Subcutaneous adipose tissue (tissue), 4 donors: ENCODE data around the gene CHRNA10. TPM values are rescaled to one million over a fixed set of nuclear protein-coding genes. Genes with fewer than 3 reads are reported as not detected.

ENCODE experiments used
- CTCF ChIP-seq: fragments of 450-650 bp; IDR thresholded peaks from one replicate; pipeline ENCODE4 v1.5.1; 2016; ENCODE audit warnings: low read depth, mild to moderate bottlenecking, control low read depth, antibody characterized with exemption, moderate library complexity
- total RNA-seq, 4 donors: library from RNA; depleted of rRNA; stranded (reverse); fragments of >200 nt; gene quantifications; one replicate each; pipeline ENCODE4 v1.1.0, GENCODE V29; 2016

CHRNA10 gene
- total RNA-seq, 4 donors from 2014 or later, result 0.49 to 0.68 (median 0.61) TPM

DNA sequence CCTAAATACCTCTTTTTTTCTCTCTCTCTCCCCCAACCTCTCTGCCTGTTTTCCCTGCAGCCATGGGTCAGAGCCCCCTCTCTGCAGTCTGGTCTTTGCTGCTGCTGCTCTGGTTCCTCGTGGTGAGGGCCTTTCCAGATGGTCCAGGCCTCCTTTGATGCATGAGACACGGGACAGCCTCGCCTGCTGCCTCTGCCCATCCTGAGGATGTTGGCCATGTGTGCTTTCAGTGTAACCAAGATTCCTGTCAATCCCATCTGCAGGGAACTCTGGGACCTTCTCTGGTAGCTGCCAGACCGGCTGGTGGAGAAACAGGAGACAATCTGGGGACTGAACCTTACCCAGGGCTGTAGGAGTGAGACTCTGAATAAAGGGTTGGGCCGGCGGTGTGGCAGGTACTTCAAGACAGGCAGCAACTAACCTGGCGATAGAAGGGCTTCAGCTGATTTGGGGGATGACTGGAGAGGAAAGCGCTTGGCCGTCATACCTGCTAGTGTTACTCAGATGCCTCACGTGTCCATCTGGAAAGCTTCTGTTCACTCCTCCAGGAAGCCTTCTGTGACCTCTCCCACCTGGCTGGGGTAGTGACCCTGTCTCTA lies 7.1 kb downstream of the CHRNA10 start:
- TF ChIP-seq CTCF, result no peak

DNA sequence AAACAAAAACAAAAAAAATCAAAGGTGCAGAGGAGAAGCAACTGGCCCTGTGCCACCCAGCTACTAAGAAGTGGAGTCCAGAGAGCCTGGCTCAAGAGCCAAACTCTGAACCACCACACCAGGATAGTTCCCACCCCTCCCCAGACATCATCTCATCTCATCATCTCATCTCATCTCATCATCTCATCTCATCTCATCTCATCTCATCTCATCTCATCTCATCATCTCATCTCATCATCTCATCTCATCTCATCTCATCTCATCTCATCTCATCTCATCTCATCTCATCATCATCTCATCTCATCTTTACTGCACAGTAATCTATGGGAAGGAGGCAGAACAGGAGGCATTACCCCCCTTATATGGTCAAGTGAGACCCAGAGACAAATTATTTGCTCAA lies 8.3 kb downstream of the CHRNA10 start:
- no peak for TF ChIP-seq CTCF

DNA sequence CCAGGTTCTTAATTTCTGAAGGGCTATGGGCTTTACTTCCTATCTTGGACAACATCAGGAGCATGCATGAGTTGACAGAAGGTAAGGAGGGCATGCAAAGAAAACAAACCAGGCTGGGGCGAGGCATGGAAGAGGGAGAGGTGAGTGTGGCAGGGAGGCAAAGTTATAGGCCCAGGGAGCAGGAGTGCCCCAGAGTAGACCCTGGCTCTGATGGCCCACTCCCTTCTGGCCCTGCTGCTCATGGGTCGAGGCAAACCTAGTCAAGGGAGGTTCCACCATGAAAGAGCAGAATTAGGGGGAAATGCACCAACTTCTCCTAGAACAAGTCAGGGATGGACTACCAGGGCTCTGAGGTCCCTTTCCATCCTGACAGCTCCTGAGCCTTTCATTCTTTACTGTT lies 10.2 kb downstream of the CHRNA10 start:
- TF ChIP-seq CTCF, result no peak

- no peak for TF ChIP-seq CTCF
Observed at GRCh38 chr11:3659595-3660515, 11.3 kb downstream of the CHRNA10 start.

GRCh38 chr11:3658252-3658651 lies 12.9 kb downstream of the CHRNA10 start:
- TF ChIP-seq CTCF, result no peak

- TF ChIP-seq CTCF, result no peak
Observed at GRCh38 chr11:3655547-3655946, 15.6 kb downstream of the CHRNA10 start.

DNA sequence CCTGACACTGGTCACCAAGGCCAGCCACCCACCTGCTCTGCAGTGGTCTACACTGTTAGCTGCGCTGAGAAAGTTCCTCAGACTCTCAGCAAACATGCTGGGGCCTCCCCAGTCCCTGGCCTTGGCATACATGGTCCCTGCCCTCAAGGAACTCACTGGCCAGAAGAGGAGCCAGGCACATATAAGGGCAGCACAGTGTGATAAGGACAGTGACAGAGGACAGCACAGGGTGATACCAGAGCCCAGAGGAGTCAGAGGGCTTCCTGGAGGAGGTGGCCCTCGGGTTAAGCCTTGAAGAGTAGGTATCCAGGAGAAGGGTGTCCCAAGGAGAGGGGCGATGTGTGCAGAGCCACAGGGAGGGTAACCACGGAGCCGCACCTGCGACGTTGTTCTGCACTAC lies 25.6 kb downstream of the CHRNA10 start:
- TF ChIP-seq CTCF, result no peak
